Caco-2 (cell line): ENCODE results near the gene CST9. TPM values are rescaled to one million over a fixed set of nuclear protein-coding genes. Genes with fewer than 3 reads are reported as not detected.

Source experiments
- BruUV-seq: library from RNA; stranded (reverse); fragments of 400-500 nt; replicated peaks from 2 replicates; lab custom pipeline; 2021; lab: Mats Ljungman, UMichigan
- CTCF ChIA-PET: fragments of 300-600 bp; sonication (Branson Sonifier 250); formaldehyde crosslinking; loops from one replicate; lab custom pipeline; 2022; ENCODE audit warnings: antibody characterized with exemption; lab: Charles Lee
- POLR2A ChIA-PET: fragments of 300-600 bp; sonication (Branson Sonifier 250); formaldehyde crosslinking; loops from one replicate; lab custom pipeline; 2022; ENCODE audit warnings: antibody characterized with exemption; lab: Charles Lee
- DNase-seq, 2 experiments: peaks; one replicate each; pipeline versions ENCODE4 v3.0.0 to v3.0.0-alpha.2; 2020 to 2022
- H3K27me3 ChIP-seq: replicated peaks from 2 replicates; pipeline ENCODE4 v1.6.0; 2011; ENCODE audit warnings: low read length; ENCODE audit not compliant: control insufficient read depth, insufficient read depth
- H3K36me3 ChIP-seq: 2 replicates; pipeline ENCODE4 v1.5.1; 2011; ENCODE audit warnings: low read length; ENCODE audit not compliant: control insufficient read depth, insufficient read depth
- H3K4me1 ChIP-seq: fragments of 250-450 bp; sonication (Bioruptor Pico); 2 replicates; pipeline ENCODE4 v1.5.1; 2020; ENCODE audit warnings: mild to moderate bottlenecking
- H3K4me3 ChIP-seq: 2 replicates; pipeline ENCODE4 v1.5.1; 2011; ENCODE audit warnings: low read depth, mild to moderate bottlenecking, control low read depth, low read length
- H3K9me3 ChIP-seq: fragments of 250-450 bp; sonication (Bioruptor Pico); 2 replicates; pipeline ENCODE4 v1.5.1; 2020; ENCODE audit warnings: mild to moderate bottlenecking, moderate library complexity
- H3K27ac Mint-ChIP-seq: one replicate; pipeline ENCODE4 v1.8.0; 2022; ENCODE audit warnings: mixed read lengths; ENCODE audit not compliant: unreplicated experiment
- H3K27me3 Mint-ChIP-seq: one replicate; pipeline ENCODE4 v1.8.0; 2022; ENCODE audit warnings: mixed read lengths; ENCODE audit not compliant: insufficient read depth, unreplicated experiment
- H3K36me3 Mint-ChIP-seq: one replicate; pipeline ENCODE4 v1.8.0; 2022; ENCODE audit warnings: mild to moderate bottlenecking, mixed read lengths; ENCODE audit not compliant: insufficient read depth, unreplicated experiment
- H3K4me1 Mint-ChIP-seq: one replicate; pipeline ENCODE4 v1.8.0; 2022; ENCODE audit warnings: low read depth, mixed read lengths; ENCODE audit not compliant: unreplicated experiment
- H3K4me3 Mint-ChIP-seq: one replicate; pipeline ENCODE4 v1.8.0; 2022; ENCODE audit warnings: mild to moderate bottlenecking, moderate library complexity, mixed read lengths; ENCODE audit not compliant: unreplicated experiment
- H3K9me3 Mint-ChIP-seq: one replicate; pipeline ENCODE4 v1.8.0; 2022; ENCODE audit warnings: mixed read lengths; ENCODE audit not compliant: unreplicated experiment
- CTCF ChIP-seq, 2 experiments: fragments of 200-600 bp in 1 of 2; IDR thresholded peaks; 1 replicate in 1 of 2; 2 replicates in 1 of 2; pipeline versions ENCODE4 v1.5.1 to v1.8.0; 2011 to 2022; ENCODE audit warnings: antibody characterized with exemption in 1 of 2, control low read depth in 1 of 2, inconsistent platforms in 1 of 2, low read depth in 1 of 2, low read length in 1 of 2, mild to moderate bottlenecking in 1 of 2, moderate library complexity in 1 of 2; ENCODE audit not compliant: insufficient read depth in 1 of 2, severe bottlenecking in 1 of 2, unreplicated experiment in 1 of 2
- intact Hi-C: fragments of 100-400 bp; cut with micrococcal nuclease; formaldehyde crosslinking; loops from one replicate; pipeline ENCODE4 v1.10.0; 2022; ENCODE audit not compliant: unreplicated experiment
- total RNA-seq: library from RNA; stranded (reverse); gene quantifications from 2 replicates; pipeline ENCODE4 v1.2.3, GENCODE V29; 2022

CST9 gene
- total RNA-seq, 1 experiment from 2014 or later, result not detected

GRCh38 chr20:23634044-23634801, 28.5 kb upstream of the CST9 start:
- BruUV-seq, result no TSS peak
- Mint-ChIP-seq H3K27ac (peak overlapping the region; percentile 74), H3K4me1 (peaks cover 8% of the 10 kb centered on the region), H3K4me3 (no peak overlapping the region), H3K36me3 (peaks cover 47% of the 10 kb centered on the region), H3K9me3 (no peaks in the 10 kb centered on the region), H3K27me3 (no peaks in the 10 kb centered on the region)
- intact Hi-C loops, result no loop called here
- peaks cover 37% of the 10 kb centered on the region for H3K4me1 ChIP-seq
- no peak for TF ChIP-seq CTCF (IDR thresholded peaks at IDR 0.05; ENCODE audit: insufficient read depth in 1 of 2, low read depth in 1 of 2, low read length in 1 of 2, severe bottlenecking in 1 of 2, unreplicated experiment in 1 of 2)
- DNase-seq, result no peak
- no peak overlapping the region for H3K4me3 ChIP-seq
- H3K9me3 ChIP-seq, result no peaks in the 10 kb centered on the region
- CTCF ChIA-PET, result interaction anchor here (0.8 kb wide), 1 partner anchor 34 kb away, joined by 6 read pairs; no protein-coding TSS in a partner anchor
- no peaks in the 10 kb centered on the region for H3K36me3 ChIP-seq
- H3K27me3 ChIP-seq, result no peaks in the 10 kb centered on the region
- POLR2A ChIA-PET, result no interaction called here

- CTCF ChIA-PET, result no interaction called here
- no peak for TF ChIP-seq CTCF (IDR thresholded peaks at IDR 0.05; ENCODE audit: insufficient read depth in 1 of 2, low read depth in 1 of 2, low read length in 1 of 2, severe bottlenecking in 1 of 2, unreplicated experiment in 1 of 2)
Measured at GRCh38 chr20:23632711-23633573, 27.2 kb upstream of the CST9 start.

GRCh38 chr20:23631981-23632710, 26.4 kb upstream of the CST9 start:
- Mint-ChIP-seq H3K4me3 (no peak overlapping the region), H3K27me3 (no peaks in the 10 kb centered on the region), H3K9me3 (no peaks in the 10 kb centered on the region), H3K36me3 (peaks cover 51% of the 10 kb centered on the region), H3K27ac (no peak overlapping the region), H3K4me1 (peaks cover 8% of the 10 kb centered on the region)
- DNase-seq, result no peak
- POLR2A ChIA-PET, result no interaction called here
- no peak overlapping the region for H3K4me3 ChIP-seq
- H3K9me3 ChIP-seq, result no peaks in the 10 kb centered on the region
- CTCF ChIA-PET, result no interaction called here
- no TSS peak for BruUV-seq
- no peaks in the 10 kb centered on the region for H3K27me3 ChIP-seq
- intact Hi-C loops, result no loop called here
- no peak for TF ChIP-seq CTCF (IDR thresholded peaks at IDR 0.05; ENCODE audit: insufficient read depth in 1 of 2, low read depth in 1 of 2, low read length in 1 of 2, severe bottlenecking in 1 of 2, unreplicated experiment in 1 of 2)
- no peaks in the 10 kb centered on the region for H3K36me3 ChIP-seq
- peaks cover 38% of the 10 kb centered on the region for H3K4me1 ChIP-seq

More at GRCh38 chr20:23632711-23633573, 27.2 kb upstream of the CST9 start:
- Histone ChIP-seq H3K36me3 (no peaks in the 10 kb centered on the region), H3K4me1 (peaks cover 38% of the 10 kb centered on the region), H3K4me3 (no peak overlapping the region), H3K27me3 (no peaks in the 10 kb centered on the region), H3K9me3 (no peaks in the 10 kb centered on the region)
- H3K9me3 Mint-ChIP-seq, result no peaks in the 10 kb centered on the region
- POLR2A ChIA-PET, result no interaction called here
- peaks cover 54% of the 10 kb centered on the region for H3K36me3 Mint-ChIP-seq
- no TSS peak for BruUV-seq
- no peaks in the 10 kb centered on the region for H3K27me3 Mint-ChIP-seq
- H3K4me1 Mint-ChIP-seq, result peaks cover 8% of the 10 kb centered on the region
- H3K4me3 Mint-ChIP-seq, result no peak overlapping the region
- intact Hi-C loops, result no loop called here
- peak overlapping the region; percentile 74 for H3K27ac Mint-ChIP-seq
- DNase-seq, result no peak
